Measurements from ENCODE around the gene C11orf52.

GRCh38 chr11:111916768-111917167 is 1.9 kb upstream of the C11orf52 start:
- no peak for TF ChIP-seq CTCF (IDR thresholded peaks at IDR 0.05 in 8 of 11, conservative IDR thresholded peaks at IDR 0.05 in 3 of 11)
- TF ChIP-seq POLR2A (IDR thresholded peaks at IDR 0.05), result no peak

All from spleen (tissue), 7 donors.